CD4-positive, alpha-beta T cell treated with Interleukin-4 for 4 hours (primary cell): ENCODE data around the gene ABCG4.
"Not testable (repeated sequence)": the region's sequence is repeated elsewhere in the genome, so short reads cannot be mapped to it uniquely, and the experiment has no call there.

Source experiments
- DNase-seq: peaks from one replicate; pipeline ENCODE4 v3.0.0-alpha.2; 2020

Gene ABCG4

GRCh38 chr11:119149018-119149785 is at the start of gene ABCG4:
Gene ABCG4, plus strand, starts transcription at chr11:119149052. Its CDS starts 914 bp downstream, at chr11:119149966.
- no peak for DNase-seq

- no peak for DNase-seq
These were observed 49.1 kb upstream of the ABCG4 start for GRCh38 chr11:119099711-119100110.

GRCh38 chr11:119100246-119100970 is 48.4 kb upstream of the ABCG4 start:
- no peak for DNase-seq

- no peak for DNase-seq
These were observed 47.7 kb upstream of the ABCG4 start for GRCh38 chr11:119100994-119101758.

GRCh38 chr11:119101759-119102423 is 47.0 kb upstream of the ABCG4 start, which contains the start of gene DPAGT1:
Gene DPAGT1, minus strand, starts transcription at chr11:119101853. Its CDS starts 198 bp downstream, at chr11:119101655.
- DNase-seq = peak; percentile 89

GRCh38 chr11:119103161-119103664 is 45.6 kb upstream of the ABCG4 start:
- DNase-seq = not testable (repeated sequence)

- DNase-seq = no peak
These were observed 45.1 kb upstream of the ABCG4 start for GRCh38 chr11:119103793-119104192.

- DNase-seq = peak; percentile 89
These were observed 42.0 kb upstream of the ABCG4 start, which contains the start of gene C2CD2L for GRCh38 chr11:119106564-119107537. Gene C2CD2L, plus strand, starts transcription at chr11:119107344. Its CDS starts 398 bp downstream, at chr11:119107742.

GRCh38 chr11:119107538-119108145 is 41.2 kb upstream of the ABCG4 start:
- DNase-seq = no peak

- peak; percentile 30 for DNase-seq
These were observed 40.6 kb upstream of the ABCG4 start for GRCh38 chr11:119108146-119108856.

- DNase-seq = no peak
These were observed 40.0 kb upstream of the ABCG4 start for GRCh38 chr11:119108857-119109221.

GRCh38 chr11:119109843-119110242 is 39.0 kb upstream of the ABCG4 start:
- no peak for DNase-seq

GRCh38 chr11:119110439-119110838 is 38.4 kb upstream of the ABCG4 start:
- no peak for DNase-seq

- no peak for DNase-seq
These were observed 37.4 kb upstream of the ABCG4 start for GRCh38 chr11:119111361-119111925.

- DNase-seq = no peak
These were observed 36.4 kb upstream of the ABCG4 start for GRCh38 chr11:119112314-119113020.

GRCh38 chr11:119113716-119114115 is 35.1 kb upstream of the ABCG4 start:
- no peak for DNase-seq

- no peak for DNase-seq
These were observed 34.5 kb upstream of the ABCG4 start for GRCh38 chr11:119114351-119114750.

- DNase-seq = peak; percentile 41
These were observed 33.2 kb upstream of the ABCG4 start for GRCh38 chr11:119115484-119116234.
